Pancreas (tissue), 10 donors: ENCODE results near the gene RERE. TPM values are rescaled to one million over a fixed set of nuclear protein-coding genes. Genes with fewer than 3 reads are reported as not detected.

Experiments used
- ATAC-seq, 4 donors: fragments of 200-7000 bp; cut with Tn5 transposase; one replicate each; pipeline versions ENCODE4 v1.8.0 to v1.9.1; 2020; ENCODE audit warnings: mild to moderate bottlenecking in 4 of 4, moderate library complexity in 4 of 4
- DNase-seq, 6 donors: peaks; one replicate each; pipeline ENCODE4 v3.0.0-alpha.2; 2020
- FAIRE-seq: peaks from 2 replicates; lab custom pipeline; 2012; peaks lifted over from hg19 to GRCh38; lab: Jason Lieb, UNC
- H3K27ac ChIP-seq, 4 donors: fragments of 200-600 bp; sonication (generic); 1 replicate in 3 of 4; 2 replicates in 1 of 4; pipeline versions ENCODE4 v1.5.0 to v1.8.0; 2020
- H3K27me3 ChIP-seq, 4 donors: fragments of 200-600 bp; one replicate each; pipeline ENCODE4 v1.8.0; 2021
- H3K36me3 ChIP-seq, 3 donors: fragments of 200-600 bp; sonication (generic) in 1 of 3; one replicate each; pipeline versions ENCODE4 v1.5.0 to v1.8.0; 2020 to 2021
- H3K4me1 ChIP-seq, 3 donors: fragments of 200-600 bp; one replicate each; pipeline ENCODE4 v1.8.0; 2021
- H3K4me3 ChIP-seq, 4 donors: fragments of 200-600 bp; sonication (generic) in 2 of 4; one replicate each; pipeline versions ENCODE4 v1.5.0 to v1.8.0; 2020 to 2021
- H3K9me3 ChIP-seq, 4 donors: fragments of 200-600 bp; one replicate each; pipeline ENCODE4 v1.8.0; 2021
- WGBS, 2 donors: extraction: QIAGEN DNeasy Blood & Tissue Kit; methylation state at CpG; one replicate each; pipeline ENCODE4 v1.1.7; 2013; 5-methylcytosine and 5-hydroxymethylcytosine counted together
- intact Hi-C, 3 donors: fragments of 100-400 bp; cut with DNase I; formaldehyde crosslinking; loops; one replicate each; pipeline versions ENCODE4 v1.11.1 to v1.14.2; 2022
- polyA plus RNA-seq, 2 donors: library from polyadenylated mRNA; stranded (reverse); fragments of 200-250 nt; gene quantifications; one replicate each; pipeline ENCODE4 v1.2.3, GENCODE V29; 2013
- total RNA-seq, 6 donors: library from RNA; stranded (reverse); fragmentation: NEBNext Ultra II Directional in 4 of 6; extraction: Animal tissue kit (Norgen Biotek cat#: 25700) in 4 of 6; gene quantifications; one replicate each; pipeline versions ENCODE4 v1.2.1 to v1.2.4, GENCODE V29; 2021 to 2023
- TF ChIP-seq, protein P1 (sequence below), 4 donors: fragments of 200-600 bp; sonication (generic) in 3 of 4; IDR thresholded peaks; one replicate each; pipeline versions ENCODE4 v1.5.0 to v1.8.0; 2021; ENCODE audit warnings: antibody characterized with exemption in 4 of 4
- donor health status: healthy with polysubstance abuse.
- donor health status: DM: no; HTN: no; CAD: no; lungs with moderate emphysema.
- donor health status: DM: no; HTN: no; CAD: no.
- donor health status: control.
- donor health status: control.
- donor health status: Bipolar disorder and iron deficiency.
- donor health status: DM: yes; HTN: yes; CAD: no.
- donor health status: DM: no; HTN: no; CAD: no.
- donor health status: DM: no; HTN: no; CAD: no.
- donor health status: DM: yes; HTN: yes; CAD: no.

The RERE gene
- total and polyA plus RNA-seq, 8 donors: 27.0 to 76.7 (median 50.7) TPM

DNA sequence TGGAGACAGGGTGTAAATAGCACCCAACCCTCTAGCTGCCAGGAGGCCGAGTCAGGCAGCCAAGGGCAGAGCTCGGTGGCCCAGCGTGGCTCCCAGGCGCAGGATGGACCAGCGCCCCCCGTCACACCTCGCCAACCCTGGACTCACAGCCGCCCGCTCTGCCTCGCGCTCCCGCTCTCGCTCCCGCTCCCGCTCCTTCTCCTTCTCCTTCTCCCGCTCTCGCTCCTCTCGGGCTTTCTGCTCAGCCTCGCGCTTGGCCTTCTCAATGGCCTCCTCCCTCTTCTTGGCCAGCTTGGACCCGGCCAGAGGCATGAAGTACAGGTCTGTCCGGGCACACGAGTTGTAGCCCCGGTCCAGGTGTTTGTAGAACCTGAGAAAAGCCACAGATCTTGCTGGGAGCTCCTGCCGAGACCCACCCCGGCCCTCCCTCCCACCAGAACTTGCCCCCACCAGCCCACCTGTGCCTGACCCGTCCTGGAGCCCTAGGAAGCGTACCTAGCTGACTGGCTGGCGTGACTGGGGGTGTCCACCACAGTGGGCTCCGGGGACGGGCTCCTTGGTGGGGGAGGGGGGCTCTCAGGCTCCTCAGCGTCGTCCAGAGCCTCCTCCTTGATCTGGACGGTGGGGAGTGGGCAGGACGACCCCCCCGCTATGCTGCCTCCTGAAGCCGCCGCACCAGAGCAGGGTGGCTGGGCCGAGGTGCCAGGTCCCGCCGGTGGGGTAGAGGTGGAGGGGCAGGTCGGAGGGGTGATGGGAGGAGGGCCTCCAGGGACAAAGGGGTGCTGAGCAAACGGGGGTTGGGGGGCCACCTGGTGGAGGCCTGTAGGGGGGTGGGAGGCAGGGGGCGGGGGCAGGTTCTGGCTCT, 457.6 kb downstream of the RERE start:
- H3K9me3 ChIP-seq: no peaks in the 10 kb centered on the region
- H3K36me3 ChIP-seq: peaks cover 4 to 86% (median 44%) of the 10 kb centered on the region in 3 donors
- peak in 1 of 6 donors; percentile 76 for DNase-seq
- no peak for ATAC-seq
- WGBS, 2 donors: 90 to 92% methylated on average over 36 to 44 of the region's 44 CpGs
- H3K4me1 ChIP-seq: no peaks in the 10 kb centered on the region
- H3K4me3 ChIP-seq: no peak overlapping the region
- no peaks in the 10 kb centered on the region for H3K27me3 ChIP-seq
- H3K27ac ChIP-seq: no peak overlapping the region
- FAIRE-seq: no peak
- intact Hi-C loops: loop anchor here in 1 of 3 donors (10.0 kb wide), 1 partner anchor 375 kb away; no protein-coding TSS in a partner anchor
- TF ChIP-seq, protein P1, sequence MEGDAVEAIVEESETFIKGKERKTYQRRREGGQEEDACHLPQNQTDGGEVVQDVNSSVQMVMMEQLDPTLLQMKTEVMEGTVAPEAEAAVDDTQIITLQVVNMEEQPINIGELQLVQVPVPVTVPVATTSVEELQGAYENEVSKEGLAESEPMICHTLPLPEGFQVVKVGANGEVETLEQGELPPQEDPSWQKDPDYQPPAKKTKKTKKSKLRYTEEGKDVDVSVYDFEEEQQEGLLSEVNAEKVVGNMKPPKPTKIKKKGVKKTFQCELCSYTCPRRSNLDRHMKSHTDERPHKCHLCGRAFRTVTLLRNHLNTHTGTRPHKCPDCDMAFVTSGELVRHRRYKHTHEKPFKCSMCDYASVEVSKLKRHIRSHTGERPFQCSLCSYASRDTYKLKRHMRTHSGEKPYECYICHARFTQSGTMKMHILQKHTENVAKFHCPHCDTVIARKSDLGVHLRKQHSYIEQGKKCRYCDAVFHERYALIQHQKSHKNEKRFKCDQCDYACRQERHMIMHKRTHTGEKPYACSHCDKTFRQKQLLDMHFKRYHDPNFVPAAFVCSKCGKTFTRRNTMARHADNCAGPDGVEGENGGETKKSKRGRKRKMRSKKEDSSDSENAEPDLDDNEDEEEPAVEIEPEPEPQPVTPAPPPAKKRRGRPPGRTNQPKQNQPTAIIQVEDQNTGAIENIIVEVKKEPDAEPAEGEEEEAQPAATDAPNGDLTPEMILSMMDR (IDR thresholded peaks at IDR 0.05): no peak

DNA sequence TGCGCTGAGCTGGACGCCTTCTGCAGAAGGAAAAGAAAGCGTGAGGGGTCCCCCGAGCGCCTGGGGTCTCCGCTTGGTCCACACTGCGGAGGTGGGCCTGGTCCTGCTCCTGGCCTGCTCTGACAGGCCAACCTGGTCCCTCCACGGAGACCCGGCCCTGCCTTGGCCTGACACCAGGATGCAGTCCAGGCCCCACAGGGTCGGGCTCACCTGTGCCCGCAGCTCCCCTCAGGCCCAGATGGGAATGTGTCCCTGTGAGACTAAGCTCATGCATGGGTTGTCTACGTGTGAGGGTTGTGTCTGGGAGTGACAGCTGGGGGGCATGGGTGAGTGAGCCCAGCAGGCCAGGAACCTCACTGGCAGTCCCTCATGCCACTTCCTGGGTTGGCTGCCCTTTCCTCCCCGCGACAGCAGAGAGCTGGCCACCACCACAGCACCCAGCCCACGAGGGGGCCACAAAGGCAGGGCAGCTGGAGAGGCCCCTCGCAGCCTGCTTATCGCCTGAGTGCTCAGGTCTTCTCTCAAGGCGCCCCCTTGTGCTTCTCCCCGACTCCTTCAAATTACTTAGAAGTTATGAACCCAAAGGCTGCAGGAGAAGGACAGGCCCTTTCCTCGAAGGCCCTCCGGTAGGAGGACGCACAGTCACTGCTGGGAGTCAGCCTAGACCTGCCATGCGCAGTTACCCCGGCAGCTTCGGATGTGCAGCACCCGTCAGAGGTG, 458.4 kb downstream of the RERE start:
- TF ChIP-seq, protein P1 (IDR thresholded peaks at IDR 0.05): no peak
- intact Hi-C loops: no loop called here
- ATAC-seq (no peak), FAIRE-seq (no peak), DNase-seq (no peak)
- 92 to 94% methylated on average over 25 to 26 of the region's 26 CpGs for WGBS, 2 donors
- Histone ChIP-seq H3K27ac (no peak overlapping the region), H3K27me3 (no peaks in the 10 kb centered on the region), H3K4me3 (no peak overlapping the region), H3K9me3 (no peaks in the 10 kb centered on the region), H3K36me3 (peaks cover 4 to 85% (median 44%) of the 10 kb centered on the region in 3 donors), H3K4me1 (no peaks in the 10 kb centered on the region)

DNA sequence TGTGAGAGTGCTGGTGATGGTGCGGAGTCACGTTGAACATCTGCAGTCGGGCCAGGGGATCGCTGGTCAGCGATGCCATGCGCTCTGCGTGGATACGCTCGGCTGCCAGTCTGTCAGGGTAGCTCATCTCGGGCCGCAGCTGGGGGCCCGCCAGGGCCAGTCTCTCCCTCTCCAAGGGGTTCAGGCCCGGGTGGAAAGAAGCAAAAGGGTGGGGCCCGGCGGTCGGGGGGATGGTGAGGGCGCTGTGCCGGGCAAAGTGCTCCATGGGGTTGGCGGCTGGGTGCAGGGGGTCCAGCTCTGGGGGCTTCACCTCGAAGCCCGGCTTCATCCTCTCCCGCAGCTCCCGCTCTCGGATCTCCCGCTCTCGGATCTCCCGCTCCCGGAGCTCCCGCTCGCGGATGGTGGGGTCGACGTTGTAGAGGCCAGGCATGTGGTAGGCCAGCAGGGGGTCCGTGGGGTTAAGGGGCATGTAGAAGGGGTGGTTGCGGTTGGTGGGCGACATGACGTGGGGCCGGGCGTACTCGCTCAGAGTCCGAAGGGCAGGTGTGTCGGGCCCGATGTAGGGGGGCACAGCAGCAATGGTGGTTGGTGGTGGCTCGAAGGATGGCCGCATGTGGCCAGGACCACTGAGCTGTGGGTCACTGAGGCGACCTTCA, 459.1 kb downstream of the RERE start:
- H3K4me1 ChIP-seq: no peaks in the 10 kb centered on the region
- no peak overlapping the region for H3K4me3 ChIP-seq
- no peaks in the 10 kb centered on the region for H3K27me3 ChIP-seq
- FAIRE-seq: no peak
- 94 to 96% methylated on average over 45 to 46 of the region's 46 CpGs for WGBS, 2 donors
- TF ChIP-seq, protein P1 (IDR thresholded peaks at IDR 0.05): no peak
- no peak overlapping the region for H3K27ac ChIP-seq
- no peaks in the 10 kb centered on the region for H3K9me3 ChIP-seq
- no peak for ATAC-seq
- peak in 1 of 6 donors; percentile 70 for DNase-seq
- intact Hi-C loops: no loop called here
- peaks cover 4 to 91% (median 44%) of the 10 kb centered on the region in 3 donors for H3K36me3 ChIP-seq

DNA sequence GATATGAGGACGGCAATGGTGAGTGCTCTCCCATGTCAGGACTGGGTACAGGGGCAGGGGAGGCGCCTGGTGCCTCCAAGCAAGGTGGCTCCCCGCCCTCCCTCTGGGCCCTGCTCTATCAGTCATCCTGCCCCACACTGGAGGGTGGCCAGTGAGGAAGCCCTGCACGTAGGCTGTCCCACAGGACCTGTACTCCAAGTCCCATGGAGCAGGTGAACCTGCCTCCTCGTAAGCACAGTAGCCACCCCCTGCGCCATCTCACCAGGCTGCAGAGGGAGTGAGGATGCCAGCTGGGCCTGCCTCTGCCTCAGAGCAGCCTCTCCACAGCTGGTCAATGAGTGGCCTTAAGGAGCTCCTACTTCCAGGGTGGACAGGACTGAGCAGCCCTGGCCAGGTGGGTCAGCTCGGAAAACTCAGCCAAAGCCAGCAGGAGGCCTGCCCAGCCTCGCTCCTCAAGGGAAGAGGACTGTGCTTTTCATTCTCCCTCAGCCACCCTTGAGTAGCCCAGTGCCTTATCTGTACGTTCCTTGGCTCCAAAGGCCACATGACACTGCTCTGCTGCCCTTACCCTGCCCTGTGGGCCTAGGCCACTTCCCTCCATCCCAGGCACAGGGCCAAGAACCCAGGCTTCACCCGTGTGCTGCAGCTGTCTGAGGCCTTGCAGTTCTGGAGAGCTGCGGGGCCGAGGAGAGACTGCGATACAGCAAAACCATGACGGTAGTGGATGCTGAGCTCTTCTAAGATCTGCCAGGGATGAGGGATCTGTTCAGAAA, 459.9 kb downstream of the RERE start:
- ATAC-seq: no peak
- FAIRE-seq: no peak
- intact Hi-C loops: no loop called here
- no peak overlapping the region for H3K4me3 ChIP-seq
- no peaks in the 10 kb centered on the region for H3K4me1 ChIP-seq
- TF ChIP-seq, protein P1 (IDR thresholded peaks at IDR 0.05): no peak
- DNase-seq: peak in 1 of 6 donors; percentile 48
- no peaks in the 10 kb centered on the region for H3K27me3 ChIP-seq
- H3K36me3 ChIP-seq: peaks cover 4 to 84% (median 44%) of the 10 kb centered on the region in 3 donors
- H3K27ac ChIP-seq: no peak overlapping the region
- 81 to 88% methylated on average over 14 of the region's 14 CpGs for WGBS, 2 donors
- H3K9me3 ChIP-seq: no peaks in the 10 kb centered on the region
